Adrenal gland (tissue), 5 donors: ENCODE data around the gene COG1.

Source experiments
- CTCF ChIP-seq, 6 experiments: fragments of 450-650 bp in 4 of 6; fragments of 200-600 bp in 2 of 6; sonication (generic) in 1 of 6; IDR thresholded peaks; 1 replicate in 5 of 6; 2 replicates in 1 of 6; pipeline versions ENCODE4 v1.5.1 to v1.8.0; 2016 to 2021; ENCODE audit warnings: antibody characterized with exemption in 6 of 6, mild to moderate bottlenecking in 2 of 6, moderate library complexity in 1 of 6
- POLR2A ChIP-seq, 2 donors: fragments of 450-650 bp; IDR thresholded peaks; one replicate each; pipeline ENCODE4 v1.6.1; 2017; ENCODE audit warnings: antibody characterized with exemption in 2 of 2, mild to moderate bottlenecking in 2 of 2, moderate library complexity in 1 of 2
- donor health status: DM: no; HTN: no; CAD: no.

DNA sequence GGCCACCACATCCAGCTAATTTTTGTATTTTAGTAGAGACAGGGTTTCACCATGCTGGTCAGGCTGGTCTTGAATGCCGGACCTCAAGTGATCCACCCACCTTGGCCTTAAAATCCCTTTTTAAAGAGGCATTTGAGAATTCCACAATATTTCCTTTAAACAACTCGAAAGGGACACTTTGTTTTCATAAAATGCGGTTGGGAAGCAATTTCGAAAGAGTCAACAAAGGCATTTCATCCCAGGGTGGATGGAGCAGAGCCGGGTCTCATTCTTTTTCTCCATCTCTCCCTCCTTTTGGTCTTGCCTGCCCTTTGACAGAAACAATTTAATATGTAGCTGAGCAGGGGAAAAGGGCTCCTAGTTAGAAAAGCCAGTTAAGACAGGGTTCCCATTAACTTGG is 13.5 kb upstream of the COG1 start:
- TF ChIP-seq CTCF (IDR thresholded peaks at IDR 0.05) (no peak), POLR2A (IDR thresholded peaks at IDR 0.05) (no peak)
